NCI-H187 treated with DMSO at 0.1 percent for 48 hours (cell line): ENCODE measurements around the gene NUP43.
"Not testable (repeated sequence)": the region's sequence is repeated elsewhere in the genome, so short reads cannot be mapped to it uniquely, and the experiment has no call there.

ENCODE experiments used
- DNase-seq: peaks from one replicate; lab custom pipeline; 2025; lab: John Stamatoyannopoulos, UW

The NUP43 gene

DNA sequence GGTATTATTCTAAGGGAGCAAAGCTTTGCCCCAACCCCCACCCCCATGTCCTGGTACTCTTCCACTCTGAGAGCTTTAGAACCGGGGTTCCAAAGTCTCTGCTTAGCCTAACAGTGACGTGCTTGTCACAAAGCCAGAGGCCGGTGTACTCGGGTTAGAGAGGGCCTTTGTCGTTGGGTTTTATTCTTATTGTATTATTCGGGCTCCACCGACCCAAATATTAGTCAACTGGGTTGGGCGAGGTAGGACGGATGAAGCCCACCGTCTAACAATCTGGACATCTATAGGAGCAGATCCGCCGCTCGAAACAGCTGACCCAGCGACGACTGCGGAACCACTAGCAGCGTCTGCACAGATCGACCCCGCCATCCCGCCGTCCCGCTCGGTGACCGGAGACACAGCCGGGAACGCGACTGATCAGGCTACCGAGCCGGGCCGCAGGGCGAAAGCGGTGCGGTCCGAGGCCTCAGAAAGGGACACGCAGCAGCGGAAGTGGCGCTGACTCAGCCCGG is 2.8 kb upstream of the NUP43 start:
- not testable (repeated sequence) for DNase-seq

- DNase-seq, result not testable (repeated sequence)
These were observed 1.1 kb downstream of the NUP43 start for GRCh38 chr6:149745252-149745651.

- DNase-seq, result no peak
These were observed 11.4 kb downstream of the NUP43 start for GRCh38 chr6:149734915-149735314.

- DNase-seq, result no peak
These were observed 13.1 kb downstream of the NUP43 start for GRCh38 chr6:149733089-149733720.

- no peak for DNase-seq
These were observed 16.5 kb downstream of the NUP43 start for GRCh38 chr6:149729824-149730223.

DNA sequence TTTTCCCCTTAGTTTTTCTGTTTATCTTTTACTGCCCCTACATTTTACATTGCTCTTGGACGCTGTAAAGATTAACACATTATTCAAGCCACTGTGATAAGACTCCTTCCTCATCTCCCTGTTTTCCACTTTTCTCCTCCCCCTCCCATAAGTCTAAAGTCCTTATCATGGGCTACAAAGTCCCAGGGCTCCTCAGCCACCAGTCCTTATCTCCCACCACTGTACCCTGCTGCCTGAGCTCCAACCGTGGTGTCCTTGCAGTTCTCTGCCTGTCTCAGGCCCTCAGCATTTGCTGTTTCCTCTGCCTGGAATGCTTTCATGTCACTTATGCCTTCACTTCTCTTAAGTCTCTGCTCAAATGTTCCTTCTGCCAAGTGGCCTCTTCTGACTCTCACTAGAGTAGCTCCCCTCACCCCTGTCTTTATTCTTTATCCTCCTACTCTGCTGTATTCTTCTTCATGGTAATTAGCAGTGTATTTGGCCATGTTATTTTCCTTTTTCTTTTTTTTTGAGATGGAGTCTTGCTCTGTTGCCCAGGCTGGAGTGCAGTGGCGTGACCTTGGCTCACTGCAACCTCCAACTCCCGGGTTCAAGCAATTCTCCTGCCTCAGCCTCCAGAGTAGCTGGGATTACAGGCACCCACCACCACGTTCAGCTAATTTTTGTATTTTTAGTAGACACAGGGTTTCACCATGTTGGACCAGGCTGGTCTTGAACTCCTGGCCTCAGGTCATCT is 17.7 kb downstream of the NUP43 start:
- DNase-seq, result no peak

GRCh38 chr6:149727793-149728498 is 18.4 kb downstream of the NUP43 start:
- no peak for DNase-seq

DNA sequence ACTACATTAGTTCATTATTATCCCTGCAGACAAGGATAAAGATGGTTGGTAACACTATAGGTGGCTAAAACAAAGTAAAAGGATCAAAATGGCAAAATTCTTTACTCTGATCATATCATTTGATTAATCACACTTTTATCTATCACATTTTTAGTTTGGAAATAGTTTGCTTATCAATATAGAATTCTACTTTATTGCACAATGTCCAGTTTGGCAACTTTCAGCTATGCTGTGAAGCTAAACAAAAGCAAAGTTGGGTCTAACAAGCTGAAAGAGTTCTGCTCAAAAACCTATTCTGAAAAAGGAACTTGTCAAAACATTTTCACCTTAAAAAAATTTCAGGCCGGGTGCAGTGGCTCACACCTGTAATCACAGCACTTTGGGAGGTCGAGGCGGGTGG is 20.5 kb downstream of the NUP43 start:
- DNase-seq, result no peak

- no peak for DNase-seq
These were observed 22.4 kb downstream of the NUP43 start for GRCh38 chr6:149723771-149724417.

DNA sequence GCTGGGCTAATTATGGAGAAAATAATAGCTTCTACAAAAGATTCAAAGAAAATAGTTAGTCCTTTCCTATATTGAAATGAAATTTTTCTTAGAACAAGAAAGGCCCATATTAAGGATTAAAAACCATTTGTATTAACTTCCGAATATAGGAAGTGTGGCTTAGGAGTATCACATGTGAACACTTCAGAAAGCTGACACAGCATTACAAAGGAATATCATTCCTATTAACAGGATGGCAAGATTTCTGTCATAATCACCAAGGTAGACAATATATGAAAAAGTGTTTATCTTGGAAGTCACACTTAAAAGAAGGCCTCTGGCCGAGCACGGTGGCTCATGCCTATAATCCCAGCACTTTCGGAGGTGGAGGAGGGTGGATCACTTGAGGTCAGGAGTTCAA is 23.1 kb downstream of the NUP43 start:
- no peak for DNase-seq

GRCh38 chr6:149719531-149719930 is 26.8 kb downstream of the NUP43 start:
- DNase-seq, result no peak

DNA sequence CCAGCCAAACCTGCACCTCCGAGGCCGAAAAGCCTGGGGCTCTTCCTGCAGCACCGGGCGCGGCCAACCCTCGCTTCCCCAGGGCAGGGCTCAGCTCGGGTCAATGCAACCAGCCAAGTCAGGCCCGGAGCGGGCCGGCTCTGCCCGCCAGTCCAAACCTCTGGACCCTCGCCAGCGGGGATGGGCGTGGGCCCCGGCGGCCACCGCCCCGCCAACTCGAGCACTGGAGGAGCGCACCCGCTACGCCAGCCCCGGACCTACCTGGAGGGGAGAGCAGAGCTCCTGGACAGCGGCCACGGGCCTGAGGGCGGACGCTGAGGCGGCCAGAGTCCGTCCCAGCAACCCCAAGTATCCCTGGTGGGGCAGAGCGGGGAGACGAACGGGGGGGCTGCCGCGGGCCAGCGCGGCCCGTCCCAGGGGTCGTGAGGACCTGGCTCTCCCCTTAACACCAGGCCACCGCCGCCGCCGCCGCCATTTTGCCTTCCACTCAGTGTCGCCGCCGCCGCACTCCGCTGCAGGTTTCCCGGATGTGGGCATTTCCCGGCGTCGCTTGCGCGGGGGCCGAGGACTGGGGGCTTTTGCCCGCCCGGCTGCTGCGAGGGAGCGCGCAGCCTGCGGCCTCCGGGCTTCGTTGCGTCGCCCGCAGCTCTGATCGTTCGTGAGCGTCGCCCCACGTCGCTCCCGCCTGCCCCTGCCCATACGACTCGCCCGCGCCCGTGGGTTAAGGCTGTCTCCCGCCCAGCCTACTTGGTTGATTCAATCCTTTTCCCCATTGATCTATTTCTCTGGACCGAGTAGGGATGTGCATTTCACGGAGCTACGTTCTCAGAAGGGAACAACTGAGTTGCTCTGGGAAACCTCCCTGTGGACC is 28.5 kb downstream of the NUP43 start, which contains the start of gene LATS1:
LATS1 (minus strand) TSS at position 514 of the 871 bp plus-strand sequence. CDS start 15,975 bp downstream, outside the sequence.
- DNase-seq, result no peak

GRCh38 chr6:149717255-149717587 is 29.1 kb downstream of the NUP43 start:
- DNase-seq, result no peak

- DNase-seq, result no peak
These were observed 30.0 kb downstream of the NUP43 start for GRCh38 chr6:149716181-149716963.

DNA sequence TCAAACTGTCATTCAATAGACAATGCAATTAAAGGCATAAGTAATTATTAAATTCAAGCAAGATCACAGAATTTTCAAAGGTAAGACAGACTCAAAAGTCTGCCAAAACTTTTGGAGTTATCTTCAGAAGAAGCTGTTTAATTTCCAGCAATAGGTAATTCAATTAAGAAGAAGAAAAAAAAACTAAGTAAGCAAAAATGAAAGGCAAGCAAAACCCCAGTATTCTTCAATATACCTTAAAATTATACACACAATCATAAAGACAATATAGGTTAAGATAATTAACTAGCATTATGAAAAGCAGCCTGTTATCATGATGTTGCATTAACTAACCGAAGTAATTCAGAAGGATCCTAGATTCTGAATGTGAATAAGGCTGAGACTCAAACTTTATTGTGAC is 31.9 kb downstream of the NUP43 start:
- DNase-seq, result no peak

- no peak for DNase-seq
These were observed 34.6 kb downstream of the NUP43 start for GRCh38 chr6:149711711-149712110.

GRCh38 chr6:149701714-149702113 is 44.6 kb downstream of the NUP43 start:
- DNase-seq, result no peak

DNA sequence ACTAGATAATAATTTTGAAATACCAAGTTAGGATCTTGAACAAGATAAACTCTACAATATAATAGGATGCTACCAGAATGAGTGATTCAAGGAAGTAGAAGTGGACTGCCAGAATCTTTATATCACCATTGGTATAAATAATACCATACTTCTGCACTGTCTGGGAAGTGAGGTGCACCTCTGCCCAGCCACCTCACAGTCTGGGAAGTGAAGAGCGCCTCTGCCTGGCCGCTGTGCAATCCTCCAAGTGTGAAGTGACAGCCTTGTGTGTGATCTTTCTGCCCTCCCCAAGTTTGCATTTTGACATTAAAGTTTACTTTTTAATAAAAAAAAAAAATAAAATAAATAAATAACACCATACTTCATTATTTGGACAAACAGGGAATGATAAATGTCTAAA is 47.2 kb downstream of the NUP43 start:
- no peak for DNase-seq

DNA sequence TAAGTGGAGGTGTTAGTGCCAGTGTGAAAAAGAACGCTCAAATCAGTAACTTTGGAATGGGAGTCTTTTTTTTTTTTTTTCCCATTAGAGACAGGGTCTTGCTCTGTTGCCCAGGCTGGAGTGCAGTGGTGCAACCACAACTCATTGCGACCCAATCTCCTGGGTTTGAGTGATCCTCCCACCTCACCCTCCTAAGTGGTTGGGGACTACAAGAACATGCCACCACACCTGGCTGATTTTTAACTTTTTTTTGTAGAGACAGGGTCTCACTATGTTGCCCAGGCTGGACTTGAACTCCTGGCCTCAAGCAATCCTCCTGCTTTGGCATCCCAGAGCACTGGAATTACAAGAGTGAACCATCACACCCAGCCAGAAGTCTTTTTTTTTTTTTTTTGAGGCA is 48.2 kb downstream of the NUP43 start:
- DNase-seq, result no peak

- no peak for DNase-seq
These were observed 49.4 kb downstream of the NUP43 start for GRCh38 chr6:149696901-149697300.

DNA sequence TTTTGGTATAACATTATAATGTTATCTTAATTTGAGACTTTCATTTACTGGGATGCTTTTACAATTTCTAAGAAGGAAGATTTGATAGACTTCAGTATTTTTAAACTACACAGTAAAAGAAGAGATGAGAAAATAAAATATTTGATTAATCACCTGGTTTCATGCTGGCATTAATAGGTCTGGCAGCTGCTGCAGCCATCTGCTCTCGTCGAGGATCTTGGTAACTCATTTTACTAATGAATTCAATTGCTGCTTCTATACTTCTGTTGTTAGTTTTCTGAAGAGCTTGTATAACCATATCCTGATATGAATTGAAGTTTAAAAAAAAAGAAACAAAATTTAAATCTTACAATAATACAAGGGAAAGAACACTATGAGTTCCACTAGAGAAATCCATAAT is 51.4 kb downstream of the NUP43 start:
- DNase-seq, result no peak
